GM12874 (cell line): ENCODE results near the gene TOR1A.

Experiments
- TF ChIP-seq, protein P1 (sequence below): IDR thresholded peaks from 2 replicates; pipeline ENCODE4 v1.5.1; 2011; ENCODE audit warnings: low read depth, mild to moderate bottlenecking, control low read depth, low read length, moderate library complexity; ENCODE audit not compliant: insufficient read depth

TOR1A gene, protein sequence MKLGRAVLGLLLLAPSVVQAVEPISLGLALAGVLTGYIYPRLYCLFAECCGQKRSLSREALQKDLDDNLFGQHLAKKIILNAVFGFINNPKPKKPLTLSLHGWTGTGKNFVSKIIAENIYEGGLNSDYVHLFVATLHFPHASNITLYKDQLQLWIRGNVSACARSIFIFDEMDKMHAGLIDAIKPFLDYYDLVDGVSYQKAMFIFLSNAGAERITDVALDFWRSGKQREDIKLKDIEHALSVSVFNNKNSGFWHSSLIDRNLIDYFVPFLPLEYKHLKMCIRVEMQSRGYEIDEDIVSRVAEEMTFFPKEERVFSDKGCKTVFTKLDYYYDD

DNA sequence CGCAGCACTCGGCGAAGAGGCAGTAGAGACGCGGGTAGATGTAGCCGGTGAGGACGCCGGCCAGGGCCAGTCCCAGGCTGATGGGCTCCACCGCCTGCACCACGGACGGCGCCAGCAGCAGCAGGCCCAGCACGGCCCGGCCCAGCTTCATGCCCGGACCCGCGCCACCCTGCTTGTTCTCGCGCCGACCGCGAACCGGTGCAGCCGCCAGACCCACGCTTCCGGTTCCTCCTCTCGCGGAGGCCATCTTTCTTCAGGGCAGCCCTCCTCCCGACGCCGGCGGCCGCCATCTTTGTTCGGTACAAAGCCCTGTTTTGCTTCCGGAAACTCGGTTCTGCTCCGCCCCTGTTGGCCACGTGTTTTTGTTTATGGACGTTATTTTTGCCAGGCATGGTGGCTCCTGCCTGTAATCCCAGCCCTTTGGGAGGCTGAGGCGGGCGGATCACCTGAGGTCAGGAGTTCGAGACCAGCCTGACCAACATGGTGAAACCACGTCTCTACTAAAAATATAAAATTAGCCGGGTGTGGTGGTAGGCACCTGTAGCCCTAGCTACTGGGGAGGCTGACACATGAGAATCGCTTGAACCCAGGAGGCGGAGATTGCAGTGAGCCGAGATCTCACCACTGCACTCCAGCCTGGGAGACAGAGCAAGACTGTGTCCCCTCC is at the start of gene TOR1A:
TOR1A (minus strand) TSS at position 202 of the 667 bp plus-strand sequence; CDS start at position 151, 51 bp downstream.
- TF ChIP-seq, protein P1, sequence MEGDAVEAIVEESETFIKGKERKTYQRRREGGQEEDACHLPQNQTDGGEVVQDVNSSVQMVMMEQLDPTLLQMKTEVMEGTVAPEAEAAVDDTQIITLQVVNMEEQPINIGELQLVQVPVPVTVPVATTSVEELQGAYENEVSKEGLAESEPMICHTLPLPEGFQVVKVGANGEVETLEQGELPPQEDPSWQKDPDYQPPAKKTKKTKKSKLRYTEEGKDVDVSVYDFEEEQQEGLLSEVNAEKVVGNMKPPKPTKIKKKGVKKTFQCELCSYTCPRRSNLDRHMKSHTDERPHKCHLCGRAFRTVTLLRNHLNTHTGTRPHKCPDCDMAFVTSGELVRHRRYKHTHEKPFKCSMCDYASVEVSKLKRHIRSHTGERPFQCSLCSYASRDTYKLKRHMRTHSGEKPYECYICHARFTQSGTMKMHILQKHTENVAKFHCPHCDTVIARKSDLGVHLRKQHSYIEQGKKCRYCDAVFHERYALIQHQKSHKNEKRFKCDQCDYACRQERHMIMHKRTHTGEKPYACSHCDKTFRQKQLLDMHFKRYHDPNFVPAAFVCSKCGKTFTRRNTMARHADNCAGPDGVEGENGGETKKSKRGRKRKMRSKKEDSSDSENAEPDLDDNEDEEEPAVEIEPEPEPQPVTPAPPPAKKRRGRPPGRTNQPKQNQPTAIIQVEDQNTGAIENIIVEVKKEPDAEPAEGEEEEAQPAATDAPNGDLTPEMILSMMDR, result no peak

DNA sequence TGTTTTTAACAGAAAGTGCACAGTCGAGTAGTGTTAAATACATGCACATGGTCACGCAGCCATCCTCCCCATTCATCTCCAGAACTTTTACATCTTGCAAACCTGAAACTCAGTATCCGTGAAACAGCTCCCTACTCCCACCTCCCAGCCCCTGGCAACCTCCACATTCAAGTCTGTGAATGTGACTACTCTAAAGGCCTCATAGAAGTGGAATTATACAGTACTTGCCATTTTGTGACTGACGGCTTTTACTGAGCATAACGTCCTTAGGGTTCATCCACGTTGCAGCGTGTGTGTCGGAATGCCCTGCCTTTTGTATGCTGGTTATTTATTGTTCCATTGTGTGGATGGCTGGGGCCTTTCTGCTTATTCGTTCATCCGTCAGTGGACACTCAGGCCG is 47.1 kb upstream of the TOR1A start:
- TF ChIP-seq, protein P1, result no peak

DNA sequence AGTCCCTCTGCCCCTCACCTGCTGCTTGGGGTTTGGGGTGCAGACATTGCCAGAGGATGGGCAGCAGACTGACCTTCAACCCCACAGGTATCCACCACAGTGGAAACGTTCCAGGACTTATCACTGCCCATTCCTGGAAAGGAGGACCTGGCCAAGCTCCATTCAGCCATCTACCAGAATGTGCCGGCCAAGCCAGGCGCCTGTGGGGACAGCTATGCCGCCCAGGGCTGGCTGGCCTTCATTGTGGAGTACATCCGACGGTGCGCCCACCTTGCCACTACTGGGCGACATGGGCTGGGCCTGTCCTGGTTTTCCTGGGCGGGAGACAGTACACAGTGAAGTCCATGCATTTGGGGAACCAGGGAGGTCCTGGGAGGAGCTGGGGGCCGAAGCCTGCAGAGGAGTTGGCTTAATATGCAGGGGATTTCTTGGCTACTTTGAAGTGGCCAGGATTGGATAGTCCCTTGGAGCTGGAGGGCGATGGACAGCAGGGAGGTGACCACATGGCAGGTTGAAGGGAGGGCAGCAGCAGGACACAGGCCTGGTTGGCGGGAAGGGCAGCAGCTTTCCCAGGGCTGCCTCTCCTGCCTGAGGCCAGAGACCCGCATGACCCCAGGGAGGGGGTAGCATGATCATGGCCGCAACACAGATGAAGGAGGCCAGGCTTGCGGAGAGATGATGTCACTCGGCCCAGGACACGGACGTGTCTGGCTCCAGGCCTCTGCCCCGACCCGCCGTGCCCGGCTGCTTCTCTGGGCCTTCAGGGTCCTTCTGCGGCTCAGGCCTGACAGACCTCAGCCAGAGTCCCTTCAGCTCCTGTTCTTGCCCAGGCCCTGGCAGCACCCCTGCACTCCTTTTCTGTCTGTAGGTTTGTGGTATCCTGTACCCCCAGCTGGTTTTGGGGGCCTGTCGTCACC is 45.9 kb upstream of the TOR1A start:
- TF ChIP-seq, protein P1, result no peak

DNA sequence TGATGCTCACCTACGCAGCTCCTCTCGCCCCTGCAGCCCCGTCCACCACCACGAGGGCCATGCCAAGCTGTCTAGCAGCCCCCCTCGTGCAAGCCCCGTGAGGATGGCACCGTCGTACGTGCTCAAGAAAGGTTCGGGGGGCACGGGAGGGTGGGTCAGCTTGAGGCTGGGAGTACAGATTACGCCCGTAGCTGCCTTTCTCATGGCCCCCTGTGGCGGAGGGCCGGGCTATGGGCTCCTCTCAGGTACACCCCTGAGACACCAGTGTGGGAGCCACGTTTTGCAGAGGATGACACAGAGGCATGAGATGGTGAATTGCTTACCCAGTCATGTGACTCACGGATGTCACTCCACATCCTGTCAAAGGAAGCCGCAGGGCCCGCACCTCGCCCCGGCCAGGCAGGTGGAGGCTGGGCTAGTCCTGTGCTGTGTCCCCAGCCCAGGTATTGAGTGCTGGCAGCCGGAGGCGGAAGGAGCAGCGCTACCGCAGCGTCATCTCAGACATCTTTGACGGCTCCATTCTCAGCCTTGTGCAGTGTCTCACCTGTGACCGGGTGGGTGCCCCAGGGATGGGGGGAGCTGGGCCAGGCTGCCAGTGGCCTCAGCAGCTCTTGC is 45.0 kb upstream of the TOR1A start:
- TF ChIP-seq, protein P1, result no peak

DNA sequence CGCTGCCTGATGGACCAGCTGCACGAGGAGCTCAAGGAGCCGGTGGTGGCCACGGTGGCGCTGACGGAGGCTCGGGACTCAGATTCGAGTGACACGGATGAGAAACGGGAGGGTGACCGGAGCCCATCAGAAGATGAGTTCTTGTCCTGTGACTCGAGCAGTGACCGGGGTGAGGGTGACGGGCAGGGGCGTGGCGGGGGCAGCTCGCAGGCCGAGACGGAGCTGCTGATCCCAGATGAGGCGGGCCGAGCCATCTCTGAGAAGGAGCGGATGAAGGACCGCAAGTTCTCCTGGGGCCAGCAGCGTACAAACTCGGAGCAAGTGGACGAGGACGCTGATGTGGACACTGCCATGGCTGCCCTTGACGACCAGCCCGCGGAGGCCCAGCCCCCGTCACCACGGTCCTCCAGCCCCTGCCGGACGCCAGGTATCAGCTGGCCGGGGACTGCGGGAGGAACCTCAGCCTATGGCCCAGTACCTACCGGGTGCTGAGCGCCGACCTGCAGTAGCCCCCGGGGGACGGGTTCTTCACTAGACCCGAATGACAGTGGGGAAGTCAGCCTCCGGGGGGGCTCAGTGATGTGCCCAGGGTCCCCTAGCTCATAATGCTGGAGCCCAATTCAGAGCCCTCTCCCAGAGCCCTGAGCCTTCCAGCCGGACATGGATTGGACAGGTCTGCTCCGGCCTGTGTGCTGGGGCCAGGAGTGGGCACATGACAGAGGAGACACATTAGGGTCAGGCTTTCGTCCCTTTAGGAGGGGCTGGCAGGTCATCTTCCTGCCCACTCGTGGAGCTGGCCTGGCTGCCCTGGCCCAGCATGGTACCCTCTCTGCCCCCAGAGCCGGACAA is 44.3 kb upstream of the TOR1A start:
- TF ChIP-seq, protein P1, result no peak

DNA sequence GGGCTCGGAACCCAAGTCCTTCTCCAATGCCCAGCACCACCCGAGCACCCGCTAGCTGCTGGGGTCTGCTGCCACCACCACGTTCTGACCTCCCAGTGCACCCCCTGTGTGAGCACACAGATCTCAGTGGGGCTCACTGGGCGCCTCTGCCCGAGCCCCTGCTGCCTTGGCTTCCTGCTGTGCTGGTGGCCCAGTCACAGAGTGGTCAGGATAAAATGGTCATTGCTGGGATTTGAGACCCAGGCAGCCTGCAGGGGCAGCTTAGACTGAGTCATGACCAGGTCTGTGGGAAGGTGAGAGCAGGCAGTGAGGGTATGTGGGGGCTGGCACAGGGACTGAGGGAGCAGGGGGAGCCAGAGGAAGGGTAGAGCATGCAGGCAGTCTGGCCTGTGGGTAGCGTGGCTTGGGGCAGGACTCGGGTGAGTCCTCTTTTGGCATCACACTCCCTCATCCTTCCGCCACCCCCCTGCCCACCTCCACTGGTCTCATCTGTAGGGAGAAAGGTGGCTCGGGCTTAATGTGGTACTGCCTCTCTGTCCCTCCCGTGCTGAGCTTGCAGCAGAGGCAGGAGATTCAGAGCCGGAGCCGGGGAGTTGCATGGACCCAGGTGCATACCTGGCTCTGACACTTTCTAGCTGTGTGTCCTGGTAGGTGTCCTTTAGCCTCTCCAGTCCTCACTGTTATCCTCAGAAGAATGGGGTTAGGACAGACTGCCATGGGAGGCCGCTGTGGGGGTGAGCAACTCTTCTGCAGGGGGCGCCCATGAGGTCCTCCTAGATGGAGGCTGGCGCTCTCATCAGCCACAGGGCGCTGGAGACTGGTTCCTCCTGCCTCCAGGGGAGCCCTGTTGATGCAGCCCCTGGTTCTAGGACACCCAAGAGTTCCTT is 43.4 kb upstream of the TOR1A start:
- TF ChIP-seq, protein P1, result 0 out of 2 replicates have a peak, but pooled peaks have one; percentile 9
